Kidney epithelial cell (primary cell): Measurements from ENCODE around the gene MMUT. TPM values are rescaled to one million over a fixed set of nuclear protein-coding genes. Genes with fewer than 3 reads are reported as not detected.

Experiments used
- DNase-seq: peaks from one replicate; pipeline ENCODE4 v3.0.0-alpha.2; 2010; ENCODE audit warnings: low read depth
- H3K27me3 ChIP-seq: 2 replicates; pipeline ENCODE4 v1.6.0; 2011; ENCODE audit warnings: low read length; ENCODE audit not compliant: control insufficient read depth, insufficient read depth
- H3K36me3 ChIP-seq: 2 replicates; pipeline ENCODE4 v1.5.1; 2011; ENCODE audit warnings: low read length; ENCODE audit not compliant: control insufficient read depth, insufficient read depth
- H3K4me3 ChIP-seq: 2 replicates; pipeline ENCODE4 v1.5.1; 2011; ENCODE audit warnings: low read depth, mild to moderate bottlenecking, control low read depth, low read length
- CTCF ChIP-seq: IDR thresholded peaks from 2 replicates; pipeline ENCODE4 v1.5.1; 2011; ENCODE audit warnings: mild to moderate bottlenecking, moderate library complexity, low read length, control low read depth, inconsistent platforms; ENCODE audit not compliant: insufficient read depth, poor library complexity, severe bottlenecking
- total RNA-seq: library from RNA; depleted of rRNA; stranded (reverse); fragments of >200 nt; gene quantifications from 2 replicates; pipeline ENCODE4 v1.2.3, GENCODE V29; 2015

Gene MMUT
- total RNA-seq, 1 donor from 2014 or later: 13.0 TPM

GRCh38 chr6:49454787-49455709 lies 8.0 kb downstream of the MMUT start:
- Histone ChIP-seq H3K27me3 (no peaks in the 10 kb centered on the region), H3K4me3 (no peak overlapping the region), H3K36me3 (no peaks in the 10 kb centered on the region)
- TF ChIP-seq CTCF: no peak
- DNase-seq: no peak

GRCh38 chr6:49453221-49453620 lies 9.8 kb downstream of the MMUT start:
- H3K4me3 ChIP-seq: no peak overlapping the region
- no peaks in the 10 kb centered on the region for H3K36me3 ChIP-seq
- no peak for DNase-seq
- no peaks in the 10 kb centered on the region for H3K27me3 ChIP-seq
- no peak for TF ChIP-seq CTCF

GRCh38 chr6:49430866-49431265 lies 32.2 kb downstream of the MMUT start:
- H3K36me3 ChIP-seq: no peaks in the 10 kb centered on the region
- TF ChIP-seq CTCF: no peak
- no peaks in the 10 kb centered on the region for H3K27me3 ChIP-seq
- no peak for DNase-seq
- H3K4me3 ChIP-seq: no peak overlapping the region

- H3K27me3 ChIP-seq: no peaks in the 10 kb centered on the region
- no peak for DNase-seq
These were observed 32.9 kb downstream of the MMUT start for GRCh38 chr6:49430187-49430586.

GRCh38 chr6:49423817-49424216 lies 39.2 kb downstream of the MMUT start:
- Histone ChIP-seq H3K27me3 (no peaks in the 10 kb centered on the region), H3K36me3 (no peaks in the 10 kb centered on the region), H3K4me3 (no peak overlapping the region)
- no peak for DNase-seq
- TF ChIP-seq CTCF: no peak

More at GRCh38 chr6:49430187-49430586, 32.9 kb downstream of the MMUT start:
- no peak overlapping the region for H3K4me3 ChIP-seq
- no peaks in the 10 kb centered on the region for H3K36me3 ChIP-seq
- TF ChIP-seq CTCF: no peak

- TF ChIP-seq CTCF: no peak
- no peak for DNase-seq
These were observed 46.9 kb downstream of the MMUT start for GRCh38 chr6:49416195-49416594.

More at GRCh38 chr6:49416195-49416594, 46.9 kb downstream of the MMUT start:
- no peaks in the 10 kb centered on the region for H3K36me3 ChIP-seq
- H3K27me3 ChIP-seq: no peaks in the 10 kb centered on the region
- H3K4me3 ChIP-seq: no peak overlapping the region
